Measurements from ENCODE around the gene ZSWIM5.

GRCh38 chr1:45152126-45152525, 54.3 kb downstream of the ZSWIM5 start:
- TF ChIP-seq, protein P1, sequence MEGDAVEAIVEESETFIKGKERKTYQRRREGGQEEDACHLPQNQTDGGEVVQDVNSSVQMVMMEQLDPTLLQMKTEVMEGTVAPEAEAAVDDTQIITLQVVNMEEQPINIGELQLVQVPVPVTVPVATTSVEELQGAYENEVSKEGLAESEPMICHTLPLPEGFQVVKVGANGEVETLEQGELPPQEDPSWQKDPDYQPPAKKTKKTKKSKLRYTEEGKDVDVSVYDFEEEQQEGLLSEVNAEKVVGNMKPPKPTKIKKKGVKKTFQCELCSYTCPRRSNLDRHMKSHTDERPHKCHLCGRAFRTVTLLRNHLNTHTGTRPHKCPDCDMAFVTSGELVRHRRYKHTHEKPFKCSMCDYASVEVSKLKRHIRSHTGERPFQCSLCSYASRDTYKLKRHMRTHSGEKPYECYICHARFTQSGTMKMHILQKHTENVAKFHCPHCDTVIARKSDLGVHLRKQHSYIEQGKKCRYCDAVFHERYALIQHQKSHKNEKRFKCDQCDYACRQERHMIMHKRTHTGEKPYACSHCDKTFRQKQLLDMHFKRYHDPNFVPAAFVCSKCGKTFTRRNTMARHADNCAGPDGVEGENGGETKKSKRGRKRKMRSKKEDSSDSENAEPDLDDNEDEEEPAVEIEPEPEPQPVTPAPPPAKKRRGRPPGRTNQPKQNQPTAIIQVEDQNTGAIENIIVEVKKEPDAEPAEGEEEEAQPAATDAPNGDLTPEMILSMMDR (IDR thresholded peaks at IDR 0.05) = no peak
- TF ChIP-seq EP300 (IDR thresholded peaks at IDR 0.05; ENCODE audit: low read depth) = no peak
- no peak for TF ChIP-seq POLR2A (IDR thresholded peaks at IDR 0.05)
- no peak for TF ChIP-seq POLR2AphosphoS5 (IDR thresholded peaks at IDR 0.05)

All from transverse colon (tissue), 4 donors.